ENCODE results near the gene TMEM245.
"Not testable (repeated sequence)": the region's sequence is repeated elsewhere in the genome, so short reads cannot be mapped to it uniquely, and the experiment has no call there.

TMEM245 gene

DNA sequence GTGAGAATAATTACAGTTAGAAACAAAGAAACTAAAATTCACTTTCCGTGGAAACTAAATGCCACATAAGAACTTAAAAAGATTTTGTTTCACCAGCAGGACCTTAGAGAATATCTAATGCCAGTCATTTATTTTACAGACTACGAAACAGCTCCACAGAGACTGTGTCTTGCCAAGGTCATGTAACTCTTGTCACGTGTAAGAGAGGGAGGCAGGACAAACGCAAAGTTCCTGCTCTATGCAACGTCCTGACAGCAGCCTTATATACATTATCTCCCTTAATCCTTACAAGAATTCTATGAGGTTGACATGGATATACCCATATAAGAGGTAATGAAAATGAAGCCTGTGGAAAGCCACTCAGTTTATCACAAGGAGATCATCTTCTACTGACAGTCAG is 145.9 kb downstream of the TMEM245 start:
- no peak for DNase-seq

DNA sequence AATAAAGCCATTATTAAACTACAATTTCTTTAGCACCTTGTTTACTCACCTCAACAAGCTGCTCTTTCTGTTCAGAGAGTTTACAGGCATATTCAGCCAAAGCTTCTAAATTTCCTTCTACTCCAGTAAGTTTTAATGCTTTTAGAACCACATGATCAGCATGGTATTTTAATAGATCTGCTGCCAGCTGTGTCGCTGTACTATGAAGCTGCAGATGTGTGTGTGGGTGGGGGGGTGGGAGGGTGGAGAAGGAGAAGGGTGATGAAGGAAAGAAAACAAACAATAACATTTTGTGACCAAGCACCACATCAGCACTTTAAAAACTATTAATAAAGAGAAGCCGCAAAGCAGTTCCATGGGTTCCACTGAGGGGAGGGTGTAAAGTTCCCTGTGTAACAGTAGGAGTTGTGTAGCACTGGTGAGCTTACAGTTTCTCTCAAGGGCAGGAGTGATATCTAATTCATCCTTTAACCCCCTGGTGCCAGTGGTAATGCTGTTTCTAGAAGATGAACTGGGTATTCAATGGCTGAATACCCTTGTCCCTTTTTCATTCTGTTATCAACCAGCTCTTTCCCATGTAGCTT is 147.0 kb downstream of the TMEM245 start:
- DNase-seq = no peak

DNA sequence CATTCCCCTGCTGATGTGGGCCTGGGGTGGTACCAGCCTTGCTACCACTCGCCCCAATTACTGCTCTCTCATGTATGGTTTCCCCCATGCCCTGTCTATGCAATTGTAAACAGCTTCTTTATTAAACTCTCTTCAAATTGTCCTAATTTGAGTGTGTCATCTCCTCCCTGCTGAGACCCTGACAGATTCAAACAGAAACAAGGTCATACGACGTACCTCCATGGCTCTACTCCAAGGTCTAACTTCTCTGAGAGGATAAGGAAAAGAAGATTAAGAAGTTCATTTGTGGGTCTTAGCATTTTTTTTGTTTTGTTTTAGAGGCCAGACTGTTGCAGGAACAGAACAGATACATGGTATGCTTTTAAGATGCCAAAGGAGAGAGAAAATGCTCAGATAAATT is 147.6 kb downstream of the TMEM245 start:
- no peak for DNase-seq

DNA sequence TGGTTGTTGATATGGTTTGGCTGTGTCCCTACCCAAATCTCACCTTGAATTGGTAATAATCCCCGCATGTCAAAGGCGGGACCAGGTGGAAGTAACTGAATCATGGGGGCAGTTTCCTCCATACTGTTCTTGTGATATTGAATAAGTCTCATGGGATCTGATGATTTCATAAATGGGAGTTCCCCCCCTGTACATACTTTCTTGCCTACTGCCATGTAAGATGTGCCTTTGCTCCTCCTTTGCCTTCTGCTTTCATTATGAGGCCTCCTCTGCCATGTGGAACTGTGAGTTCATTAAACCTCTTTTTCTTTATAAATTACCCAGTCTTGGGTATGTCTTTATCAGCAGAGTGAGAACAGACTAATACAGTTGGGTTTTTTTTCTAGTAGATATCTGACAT is 148.4 kb downstream of the TMEM245 start:
- not testable (repeated sequence) for DNase-seq

DNA sequence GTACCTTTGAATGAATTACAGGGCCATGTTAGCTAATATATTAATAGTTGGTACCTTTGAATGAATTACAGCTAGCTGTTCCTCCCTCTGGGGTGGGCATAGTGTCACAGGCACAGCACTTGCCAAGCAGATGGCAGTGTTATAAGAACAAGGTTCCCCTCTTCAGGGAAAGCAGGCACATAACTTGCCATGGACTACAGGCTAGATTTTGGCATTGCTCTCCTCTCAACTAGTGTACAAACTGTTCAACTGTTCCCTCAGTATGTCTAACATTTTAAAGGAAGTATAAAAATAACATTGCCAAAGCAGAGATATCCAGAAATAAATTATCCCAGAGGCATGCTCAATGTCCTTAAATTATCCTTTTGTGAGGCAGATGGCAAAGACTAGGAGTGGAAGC is 151.8 kb downstream of the TMEM245 start:
- DNase-seq = no peak
